Fibroblast of lung (primary cell): ENCODE measurements around the gene EPHB3.

Source experiments
- CTCF ChIP-seq, 2 donors: IDR thresholded peaks in 1 of 2; conservative IDR thresholded peaks in 1 of 2; 1 replicate in 1 of 2; 2 replicates in 1 of 2; pipeline ENCODE4 v1.5.1; 2011 to 2012; ENCODE audit warnings: low read length in 2 of 2, control low read depth in 1 of 2, inconsistent platforms in 1 of 2, low read depth in 1 of 2, mild to moderate bottlenecking in 1 of 2
- EZH2 ChIP-seq: IDR thresholded peaks from 2 replicates; pipeline ENCODE4 v1.5.1; 2012; ENCODE audit warnings: low read length, control low read depth, mild to moderate bottlenecking; ENCODE audit errors: missing control alignments

GRCh38 chr3:184588776-184589175 lies 27.2 kb downstream of the EPHB3 start:
- TF ChIP-seq EZH2: no peak
- TF ChIP-seq CTCF (conservative IDR thresholded peaks at IDR 0.05 in 1 of 2, IDR thresholded peaks at IDR 0.05 in 1 of 2; ENCODE audit: low read depth in 1 of 2, low read length in 2 of 2): no peak
